NCI-H510A treated with DMSO at 0.1 percent for 48 hours (cell line): ENCODE results near the gene SH3GL1.
A peak's percentile ranks its signal among the peaks of the same experiment; 100 is the strongest.

Source experiments
- DNase-seq: peaks from one replicate; lab custom pipeline; 2025; lab: John Stamatoyannopoulos, UW

The SH3GL1 gene

DNA sequence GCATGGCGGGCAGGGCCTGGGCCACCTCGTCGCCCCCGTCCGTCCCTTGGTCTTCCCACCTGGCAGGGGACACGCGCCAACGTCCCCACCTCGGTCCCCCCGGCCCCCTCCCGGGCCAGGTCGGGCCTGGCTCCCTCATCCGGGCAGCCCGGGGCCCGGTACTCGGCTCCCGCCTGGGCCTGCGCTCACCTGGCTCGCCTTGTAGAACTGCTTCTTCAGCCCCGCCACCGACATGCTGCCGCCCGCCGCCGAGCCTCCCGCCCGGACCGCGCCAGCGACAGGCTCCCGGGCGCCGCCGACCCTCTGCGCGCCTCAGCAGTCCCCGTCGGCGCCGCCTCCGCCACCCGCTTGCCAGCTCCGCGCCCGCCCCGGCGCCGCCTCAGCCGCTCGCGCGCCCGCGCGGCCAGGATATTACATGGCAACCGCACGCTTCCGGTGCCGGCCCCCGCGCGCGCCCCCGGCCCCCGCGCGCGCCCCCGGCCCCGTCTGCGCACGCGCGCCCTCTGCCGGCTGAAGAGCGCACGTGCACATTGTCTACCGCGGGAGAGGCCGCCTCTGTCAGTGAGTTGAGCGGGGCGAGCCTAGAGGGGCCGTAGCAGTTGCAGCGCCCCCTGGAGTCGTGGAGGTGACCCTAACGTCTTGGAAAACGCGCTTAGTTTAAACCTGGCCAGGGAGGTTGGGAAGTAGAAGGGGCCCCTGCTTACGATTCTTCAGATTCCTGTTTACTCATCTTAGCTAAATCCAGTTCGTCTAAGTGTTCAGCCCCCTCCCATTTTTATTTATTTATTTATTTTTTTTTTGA is at the start of gene SH3GL1:
SH3GL1 (minus strand) TSS at position 413 of the 802 bp plus-strand sequence; CDS start at position 234, 179 bp downstream.
- peak; percentile 98 for DNase-seq

- no peak for DNase-seq
Measured at GRCh38 chr19:4449639-4450028, 49.3 kb upstream of the SH3GL1 start.

DNA sequence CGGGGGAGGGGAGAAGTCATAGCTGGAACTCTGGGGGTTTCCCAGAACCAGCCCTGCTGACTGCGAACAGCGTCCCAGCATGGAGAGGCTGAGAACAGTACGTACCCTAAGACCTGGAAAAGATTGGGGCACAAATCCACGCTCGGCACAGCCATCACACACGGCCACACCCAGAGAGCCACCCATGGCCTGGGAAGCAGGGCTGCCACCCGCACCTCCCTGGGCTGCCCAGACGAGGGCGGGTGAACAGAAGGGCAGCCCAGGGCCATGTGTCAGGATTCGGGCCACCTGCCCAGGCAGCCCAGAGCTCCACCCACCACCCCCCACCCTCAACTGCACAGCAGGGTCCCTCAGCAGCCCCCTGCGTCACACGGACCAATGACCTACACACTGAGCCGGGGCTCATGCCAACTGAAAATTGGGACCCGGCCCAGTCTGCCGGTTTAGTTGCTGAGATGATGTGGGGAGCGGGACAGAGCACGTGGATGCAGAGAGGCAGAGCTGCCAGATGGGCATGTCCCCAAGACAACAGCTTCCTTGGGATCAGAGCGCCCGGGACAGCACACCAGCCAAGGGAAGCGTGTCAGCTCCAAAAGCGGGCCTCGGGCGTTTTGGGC is 48.8 kb upstream of the SH3GL1 start:
- DNase-seq: no peak

DNA sequence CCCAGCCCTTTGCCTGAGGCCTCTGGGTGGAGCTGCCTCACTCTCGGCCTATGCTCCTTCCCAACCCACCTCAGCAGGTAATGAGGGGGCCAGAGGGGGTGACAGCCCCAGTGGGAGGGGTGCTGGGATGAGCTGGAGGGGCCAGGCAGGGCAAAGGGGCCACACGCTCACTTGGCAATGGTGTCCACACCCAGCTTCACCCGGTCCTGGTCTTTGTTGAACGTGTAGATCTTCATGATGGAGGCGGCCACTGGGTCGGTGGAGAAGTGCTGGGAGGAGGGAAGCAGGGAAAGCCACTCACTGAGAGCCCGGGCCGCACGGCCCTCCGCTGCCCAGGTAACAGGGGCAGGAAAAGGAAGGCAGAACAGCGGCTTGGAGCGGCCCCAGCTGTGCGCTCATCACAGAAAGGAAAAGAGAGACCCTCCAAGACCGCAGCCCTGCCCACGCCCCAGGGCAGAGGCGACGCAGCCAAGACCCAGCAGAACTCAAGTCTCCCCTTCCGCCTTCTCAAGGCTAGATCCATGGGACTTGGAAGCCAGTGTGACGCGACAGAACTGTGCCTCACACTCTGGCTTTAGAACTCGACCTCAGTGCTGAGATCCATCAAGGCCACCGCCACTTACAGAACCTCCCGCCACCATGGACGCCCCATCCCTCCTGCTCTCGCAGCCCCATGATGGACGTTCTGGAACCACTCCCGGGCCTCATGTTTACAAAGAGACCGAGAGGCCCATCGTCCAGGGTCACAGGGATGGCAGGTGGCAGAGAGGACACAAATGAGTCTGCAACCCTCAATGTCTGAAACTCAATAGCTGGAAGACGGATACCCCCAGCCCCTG is 48.0 kb upstream of the SH3GL1 start:
- DNase-seq: no peak

DNA sequence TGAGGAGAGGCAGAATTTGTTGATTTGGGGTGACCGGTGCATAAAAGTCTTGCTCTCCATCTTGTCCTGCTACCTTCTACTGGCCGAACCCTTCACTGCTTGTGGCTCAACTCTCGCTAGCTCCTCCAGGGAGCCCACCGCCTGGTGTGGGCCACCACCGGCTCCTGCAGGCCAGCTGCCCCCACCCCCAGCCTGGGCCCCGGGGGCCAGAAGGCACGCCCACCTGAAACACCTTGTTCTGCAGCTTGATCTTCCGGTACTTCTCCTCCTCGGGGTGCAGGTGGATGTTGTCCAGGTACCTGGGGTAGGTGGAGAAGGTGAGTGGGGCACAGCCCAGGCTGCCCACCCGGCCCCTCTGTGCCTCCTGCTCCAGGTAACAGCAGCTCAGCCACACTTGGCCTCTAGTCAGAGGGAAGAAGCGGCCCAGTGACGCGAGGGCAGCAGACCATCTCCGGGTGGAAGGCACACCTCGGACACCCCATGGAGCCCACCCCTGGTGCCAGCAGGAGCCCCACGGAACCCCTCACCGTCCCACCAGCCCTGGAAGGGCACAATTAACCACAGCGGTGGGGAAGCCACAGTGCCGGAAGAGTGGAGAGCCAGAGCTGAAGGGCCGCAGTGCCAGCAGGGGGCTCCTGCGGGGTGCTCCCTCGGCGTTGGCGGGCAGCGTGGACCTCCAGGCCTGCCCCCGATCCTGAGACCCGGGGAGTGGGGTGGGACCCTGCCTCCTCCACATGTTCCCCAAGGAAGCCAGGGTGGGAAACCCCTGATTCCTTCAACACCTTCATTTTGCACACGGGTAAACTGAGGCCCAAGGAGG is 47.2 kb upstream of the SH3GL1 start:
- DNase-seq: no peak

DNA sequence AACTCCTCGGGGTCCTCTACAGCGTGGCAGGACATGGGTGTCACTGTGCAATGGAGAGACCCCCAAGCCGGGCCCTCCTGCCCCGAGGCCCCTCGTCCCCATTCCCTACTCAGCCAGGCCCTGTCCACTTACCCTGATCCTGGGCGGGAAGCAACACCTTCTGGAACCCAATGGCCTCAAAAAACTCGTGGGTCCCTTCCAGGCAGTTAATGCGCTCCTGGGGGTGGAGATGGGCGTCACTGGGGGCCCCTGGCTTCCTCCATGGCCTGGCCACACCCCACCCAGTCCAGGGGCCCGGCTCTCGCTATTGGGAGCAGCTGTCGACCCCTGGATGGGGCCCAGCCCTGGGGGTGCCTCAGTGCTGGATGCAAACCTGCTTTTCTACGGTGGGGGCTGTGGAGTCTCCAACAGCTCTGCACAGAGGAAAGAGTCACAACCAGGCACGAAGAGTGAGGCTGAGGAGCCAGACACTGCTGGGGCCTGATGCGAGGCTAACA is 46.4 kb upstream of the SH3GL1 start:
- no peak for DNase-seq

GRCh38 chr19:4445963-4446703 is 45.8 kb upstream of the SH3GL1 start:
- no peak for DNase-seq

- no peak for DNase-seq
Measured at GRCh38 chr19:4444765-4445741, 44.7 kb upstream of the SH3GL1 start.

DNA sequence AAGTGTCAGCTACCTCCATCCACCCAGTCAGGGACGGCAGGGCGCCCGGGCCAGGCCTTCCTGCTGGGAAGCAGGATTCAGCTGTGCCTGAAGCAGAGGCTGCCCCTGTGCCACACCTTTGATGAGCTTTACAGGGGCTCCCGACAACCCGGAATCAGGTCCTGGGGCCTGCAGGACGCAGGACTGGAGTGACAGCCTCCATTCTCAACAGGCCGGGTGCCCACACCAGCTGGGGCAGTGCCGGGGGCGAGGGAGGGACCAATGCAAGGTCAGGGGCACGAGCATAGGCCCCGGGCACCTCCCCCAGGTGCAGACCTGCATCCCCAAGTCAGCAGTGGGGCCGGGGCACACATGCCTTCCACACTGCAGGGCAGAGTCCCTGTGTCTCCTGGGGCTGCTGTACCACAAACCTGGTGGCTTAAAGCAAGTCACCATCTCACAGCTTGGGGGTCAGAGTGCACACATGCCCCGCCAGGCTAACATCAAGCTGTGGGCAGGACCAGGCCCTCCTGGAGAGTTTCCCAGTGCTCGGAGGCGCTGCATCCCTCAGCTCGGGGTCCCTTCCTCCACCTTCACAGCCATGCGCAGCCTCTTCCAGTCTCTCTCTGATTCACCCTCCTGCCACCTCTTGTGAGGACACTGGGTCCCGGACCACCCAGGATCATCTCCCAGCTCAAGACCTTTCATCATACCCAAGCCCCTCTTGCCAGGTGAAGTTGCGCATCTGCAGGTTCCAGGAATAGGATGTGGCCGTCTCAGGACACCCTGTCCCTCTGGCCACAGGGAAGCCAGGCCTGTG is 43.8 kb upstream of the SH3GL1 start:
- DNase-seq: no peak

DNA sequence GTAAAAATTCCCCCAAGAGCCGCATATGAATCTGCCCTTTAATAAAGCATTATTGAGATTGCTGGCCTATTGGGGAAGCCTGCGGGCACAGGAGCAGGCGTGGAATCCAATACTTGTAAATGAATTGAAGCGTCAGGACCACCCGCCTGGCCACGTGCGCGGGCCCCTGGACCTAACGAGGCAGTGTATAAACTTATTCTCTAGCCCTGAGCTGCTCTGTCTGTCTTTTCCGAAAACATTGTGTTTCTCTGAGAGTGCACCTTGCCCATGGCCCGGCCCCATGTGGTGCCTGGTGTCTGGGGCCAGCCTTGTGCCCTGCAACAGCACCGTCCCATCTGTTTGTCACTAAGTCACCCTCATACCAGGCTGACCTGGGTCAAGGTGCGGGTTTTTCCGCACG is 42.8 kb upstream of the SH3GL1 start:
- DNase-seq: no peak

DNA sequence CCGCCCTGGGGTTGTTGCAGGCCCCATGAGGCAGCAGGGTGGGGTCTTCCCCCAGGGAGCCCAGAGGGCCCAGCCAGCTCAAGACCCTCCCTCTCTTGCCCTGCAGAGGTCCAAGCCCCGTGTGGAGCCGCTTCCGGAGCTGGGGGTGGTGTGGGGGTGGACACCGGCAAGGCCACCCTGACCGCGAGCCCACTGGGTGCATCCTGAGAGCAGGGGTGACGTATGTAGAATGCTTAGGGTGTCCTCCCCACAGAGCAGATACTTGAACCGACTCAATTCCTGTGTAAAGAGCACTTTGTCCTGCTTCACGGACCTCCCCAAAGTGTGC is 42.4 kb upstream of the SH3GL1 start:
- no peak for DNase-seq

GRCh38 chr19:4441994-4442818 is 41.9 kb upstream of the SH3GL1 start:
- DNase-seq: no peak

DNA sequence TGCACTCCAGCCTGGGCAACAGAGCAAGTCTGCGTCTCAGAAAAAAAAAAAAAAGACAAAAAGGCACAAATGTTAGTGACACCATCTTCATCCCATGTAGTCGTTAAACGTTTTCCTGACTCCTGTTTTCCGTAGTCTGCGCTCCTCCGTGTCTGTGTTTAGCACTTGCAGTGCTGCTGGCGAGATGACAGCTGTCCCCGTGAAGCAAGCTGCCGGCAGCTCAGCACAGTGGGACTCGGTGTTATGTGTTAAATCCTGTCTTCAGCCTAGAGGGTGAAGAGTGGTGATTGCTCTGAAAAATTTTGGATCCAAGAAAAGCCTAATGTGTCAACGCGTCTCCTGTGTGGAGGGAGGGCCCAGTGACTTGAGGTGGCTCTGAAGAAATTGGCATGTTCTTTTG is 38.9 kb upstream of the SH3GL1 start:
- no peak for DNase-seq

DNA sequence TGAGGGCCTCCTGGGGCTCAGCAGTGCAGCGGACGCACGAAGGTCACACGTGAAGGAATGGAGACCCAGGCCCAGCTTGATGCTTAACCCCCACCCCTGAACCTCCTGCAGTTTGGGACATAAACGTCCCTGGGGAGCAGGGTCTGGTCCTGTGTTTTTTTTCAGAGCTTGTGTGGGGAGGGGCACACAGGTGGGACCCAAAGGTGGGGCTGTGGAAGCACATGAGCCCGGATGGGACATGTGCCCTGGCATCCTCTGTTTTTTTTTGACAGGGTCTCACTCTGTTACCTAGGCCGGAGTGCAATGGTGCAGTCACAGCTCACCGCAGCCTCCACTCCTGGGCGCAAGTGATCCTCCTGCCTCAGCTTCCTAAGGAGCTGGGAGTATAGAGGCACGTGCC is 36.8 kb upstream of the SH3GL1 start:
- DNase-seq: no peak

- DNase-seq: no peak
Measured at GRCh38 chr19:4436231-4436630, 35.9 kb upstream of the SH3GL1 start.

DNA sequence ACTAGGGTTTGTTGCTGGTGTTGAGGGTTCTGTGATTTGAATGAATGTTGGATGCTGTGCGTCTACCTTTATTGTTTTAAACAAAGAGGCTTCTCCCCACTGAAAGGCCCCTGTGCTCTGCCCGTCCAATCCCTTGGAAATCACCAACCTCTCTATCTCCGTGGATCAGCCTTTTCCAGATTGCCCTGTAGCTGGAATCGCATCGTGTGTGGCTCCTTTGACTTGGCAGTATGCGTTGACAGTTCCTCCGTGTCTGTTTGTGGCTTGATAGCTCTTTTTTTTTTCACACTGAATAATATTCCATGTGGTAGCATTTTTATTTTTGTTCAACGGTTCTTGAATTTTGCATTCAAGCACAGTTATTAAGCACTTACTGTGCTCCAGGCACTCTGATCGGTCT is 34.0 kb upstream of the SH3GL1 start:
- DNase-seq: no peak

- DNase-seq: no peak
Measured at GRCh38 chr19:4432918-4433506, 32.7 kb upstream of the SH3GL1 start.
